Activated CD8-positive, alpha-beta memory T cell treated with anti-CD3 and anti-CD28 coated beads, Interleukin-2, amount 50 U/mL, for 48 hours (primary cell): ENCODE measurements around the gene STAG1.
"Not testable (repeated sequence)": the region's sequence is repeated elsewhere in the genome, so short reads cannot be mapped to it uniquely, and the experiment has no call there.

Source experiments
- DNase-seq: peaks from one replicate; pipeline ENCODE4 v3.0.0-alpha.2; 2020

The STAG1 gene

DNA sequence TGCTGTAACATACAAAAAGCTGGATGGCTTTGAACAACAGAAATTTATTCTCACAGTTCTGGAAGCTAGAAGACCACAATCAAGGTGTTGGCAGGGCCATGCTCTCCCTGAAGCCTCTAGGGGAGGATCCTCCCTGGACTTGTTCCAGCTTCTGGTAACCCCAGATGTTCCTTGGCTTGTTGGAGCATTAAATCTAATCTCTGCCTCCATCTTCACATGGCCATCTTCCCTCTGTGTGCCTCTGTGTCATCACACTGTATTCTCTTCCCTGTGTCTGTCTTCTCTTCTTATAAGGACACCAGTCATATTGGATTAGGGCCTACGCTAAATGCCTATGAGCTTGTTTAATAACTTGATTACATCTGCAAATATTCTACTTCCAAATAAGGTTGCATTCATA, 109.5 kb downstream of the STAG1 start:
- no peak for DNase-seq

DNA sequence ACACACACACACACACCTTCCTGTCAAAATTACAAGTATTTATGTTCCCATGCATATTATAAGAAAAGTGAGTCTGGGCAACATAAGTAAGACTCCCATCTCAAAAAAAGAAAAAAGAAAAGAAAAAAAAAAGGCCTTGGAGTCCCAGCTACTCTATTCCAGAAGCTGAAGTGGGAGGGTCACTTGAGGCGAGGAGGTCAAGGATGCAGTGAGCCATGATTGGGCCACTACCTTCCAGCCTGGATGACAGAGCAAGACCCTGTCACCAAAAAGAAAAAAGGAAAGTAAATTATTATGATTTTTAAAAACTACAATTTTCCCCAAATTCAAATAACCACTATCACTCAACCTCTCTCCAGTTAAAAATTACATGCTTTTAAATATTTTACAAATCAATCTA, 113.1 kb downstream of the STAG1 start:
- DNase-seq = no peak

DNA sequence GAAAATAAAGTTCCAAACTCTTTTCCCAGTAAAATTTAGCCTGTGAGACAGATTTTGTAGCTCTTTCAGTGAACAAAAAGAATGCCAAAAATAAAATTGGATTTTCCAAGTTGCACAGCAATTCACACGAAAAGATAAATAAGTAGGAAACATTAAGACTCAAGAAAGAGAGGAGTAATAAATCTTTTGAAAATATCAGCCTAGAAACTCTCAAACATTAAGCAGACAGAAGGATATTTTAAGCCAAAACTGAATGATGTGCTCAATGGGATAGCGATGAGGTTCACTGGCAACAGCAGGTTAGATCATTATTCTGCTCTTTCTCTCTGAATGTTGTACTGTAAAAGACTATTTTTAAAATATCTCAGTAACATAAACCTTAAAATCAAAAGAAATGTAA, 115.0 kb downstream of the STAG1 start:
- DNase-seq = no peak

DNA sequence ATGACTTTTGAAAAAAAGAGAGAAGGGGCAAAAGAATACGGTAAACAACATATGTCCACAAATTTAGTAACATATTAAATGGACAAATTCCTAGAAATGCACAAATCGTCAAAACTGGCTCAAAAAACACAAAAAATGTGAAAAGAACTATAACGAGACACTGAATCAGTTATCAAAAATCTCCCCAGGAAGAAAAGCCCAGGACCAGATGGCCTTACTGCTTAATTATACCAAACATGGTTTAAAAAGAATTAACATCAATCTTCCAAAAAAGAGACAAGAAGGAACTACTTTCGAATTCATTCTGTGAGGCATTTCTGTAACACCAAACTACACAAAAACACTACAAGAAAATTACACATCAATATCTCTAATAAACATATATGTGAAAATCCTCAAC, 117.4 kb downstream of the STAG1 start:
- no peak for DNase-seq

DNA sequence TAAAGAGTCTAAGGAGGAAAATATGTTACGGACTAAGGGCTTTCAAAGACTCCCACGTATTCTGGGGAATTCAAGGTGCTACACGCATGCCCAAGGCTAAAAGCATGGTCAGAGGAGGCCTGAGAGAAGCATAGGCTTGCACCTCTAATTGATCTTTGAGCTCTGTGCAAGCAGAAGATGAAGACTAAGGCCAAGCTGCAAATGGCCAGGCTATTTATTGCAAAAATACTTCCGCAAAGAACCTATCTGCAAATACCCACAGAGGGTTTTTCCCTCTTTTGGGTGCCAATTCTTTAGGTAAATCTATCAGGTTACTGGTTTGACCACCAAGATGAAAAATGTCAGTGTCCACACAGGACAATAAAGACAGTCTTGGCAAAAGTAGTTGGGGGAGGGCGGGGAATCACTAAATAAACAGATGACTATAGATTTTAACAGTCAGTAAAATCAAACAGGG, 119.5 kb downstream of the STAG1 start:
- DNase-seq = no peak

DNA sequence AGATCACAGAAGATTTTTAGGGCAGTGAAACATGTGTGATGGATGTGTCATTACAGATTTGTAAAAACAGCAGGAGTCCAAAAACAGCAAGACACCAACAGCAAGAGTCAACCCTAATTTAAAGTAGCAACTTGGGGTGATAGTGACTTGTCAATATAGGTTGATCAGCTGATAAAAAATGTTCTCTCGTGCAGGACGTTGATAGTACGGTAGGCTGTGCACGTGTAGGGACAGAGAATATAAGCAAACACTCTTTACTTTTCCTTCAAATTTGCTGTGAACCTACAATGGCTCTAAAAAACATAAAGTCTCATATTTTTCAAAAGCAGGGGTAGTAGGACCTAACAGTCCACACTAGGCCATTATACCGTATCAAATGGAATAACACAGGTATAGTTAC, 120.8 kb downstream of the STAG1 start:
- DNase-seq = no peak

DNA sequence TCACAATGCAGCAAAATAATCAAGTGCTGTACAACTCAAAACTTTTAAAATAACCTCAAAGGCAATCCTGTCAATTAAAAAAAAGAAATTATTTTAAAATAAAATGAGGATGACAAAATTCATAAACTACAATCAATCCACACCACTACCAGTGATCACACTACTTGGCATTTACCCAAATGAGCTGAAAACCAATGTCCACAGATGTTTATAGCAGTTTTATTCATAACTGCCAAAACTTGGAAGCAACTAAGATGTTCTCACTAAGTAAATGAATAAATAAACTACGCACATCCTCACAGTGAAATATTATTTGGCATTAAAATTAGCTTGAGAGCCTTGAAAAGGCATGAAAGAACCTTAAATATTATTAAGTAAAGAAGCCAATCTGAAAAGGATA, 121.3 kb downstream of the STAG1 start:
- DNase-seq = no peak

DNA sequence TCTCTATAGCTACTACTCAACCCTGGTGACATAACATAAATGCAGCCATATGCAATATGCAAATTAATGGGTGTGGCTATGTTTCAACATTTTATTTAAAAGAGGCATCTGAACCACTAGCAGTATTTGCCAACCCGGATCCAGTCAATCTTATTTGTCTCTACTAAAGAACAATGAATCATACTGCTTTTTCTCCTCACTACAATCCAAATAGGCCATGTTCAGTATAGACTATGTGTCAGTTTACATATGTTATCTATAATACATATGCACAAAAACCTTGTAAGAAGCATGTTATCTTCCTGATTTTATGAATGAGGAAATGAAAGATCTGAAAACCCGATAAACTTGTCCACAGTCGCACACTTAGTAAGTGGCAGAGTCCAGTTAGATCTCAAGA, 125.7 kb downstream of the STAG1 start:
- DNase-seq = no peak

DNA sequence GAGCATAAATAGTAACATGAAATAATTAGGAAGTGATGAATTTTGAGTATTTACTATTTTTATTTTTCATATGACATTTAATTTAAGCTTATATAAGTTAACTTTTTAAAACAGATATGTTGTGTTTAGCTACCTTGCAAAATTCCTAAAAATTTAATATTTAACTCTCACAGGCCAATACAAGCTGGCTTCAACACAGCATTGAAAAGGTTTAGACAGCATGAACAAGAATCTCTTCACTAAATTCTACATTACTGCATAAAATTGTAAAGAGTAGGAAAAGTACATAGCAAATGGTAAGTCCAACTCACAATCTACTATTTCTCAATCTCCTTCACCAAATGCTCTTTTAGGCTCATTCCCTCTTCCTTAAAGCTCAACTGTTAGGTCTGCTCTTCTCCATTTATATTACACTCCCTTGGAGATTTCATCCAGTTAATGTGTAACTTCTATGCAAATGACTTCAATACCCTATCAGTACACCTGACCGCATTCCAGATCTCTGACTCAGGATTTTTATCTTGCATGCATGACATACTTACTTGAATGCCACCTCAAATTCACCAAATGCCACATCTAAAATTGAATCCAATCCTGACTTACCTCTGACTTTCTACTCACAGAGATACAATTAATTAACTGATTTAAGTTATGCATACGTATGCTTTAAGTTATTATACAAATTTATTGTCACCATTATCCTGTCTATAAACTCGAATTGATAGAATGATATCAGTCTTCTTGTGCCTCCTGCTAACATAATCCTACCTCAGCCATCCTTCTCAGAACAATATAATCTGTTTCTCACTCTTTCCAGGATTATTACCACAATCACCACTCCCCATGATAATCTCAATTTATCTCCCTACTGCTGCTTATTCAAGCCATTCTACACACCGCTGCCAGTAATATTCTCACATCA, 127.0 kb downstream of the STAG1 start:
- DNase-seq = no peak

DNA sequence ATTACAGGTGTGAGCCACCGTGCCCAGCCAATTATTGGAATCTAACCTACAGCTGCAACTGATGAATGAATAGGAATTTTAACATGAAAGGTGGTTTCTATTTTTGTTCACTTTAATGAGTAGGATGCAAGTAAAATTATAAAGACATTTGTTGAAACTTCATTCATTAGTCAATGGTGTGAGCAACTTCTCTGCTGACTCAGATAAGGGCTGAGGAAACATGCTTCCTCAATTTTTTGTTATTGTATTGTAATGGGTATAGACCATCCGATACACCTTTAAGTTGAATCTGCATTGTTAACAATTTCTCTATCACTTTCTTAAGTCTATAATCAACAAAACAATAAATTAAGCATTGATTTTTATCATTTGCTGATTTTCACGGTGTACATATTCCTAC, 127.8 kb downstream of the STAG1 start:
- DNase-seq = no peak

DNA sequence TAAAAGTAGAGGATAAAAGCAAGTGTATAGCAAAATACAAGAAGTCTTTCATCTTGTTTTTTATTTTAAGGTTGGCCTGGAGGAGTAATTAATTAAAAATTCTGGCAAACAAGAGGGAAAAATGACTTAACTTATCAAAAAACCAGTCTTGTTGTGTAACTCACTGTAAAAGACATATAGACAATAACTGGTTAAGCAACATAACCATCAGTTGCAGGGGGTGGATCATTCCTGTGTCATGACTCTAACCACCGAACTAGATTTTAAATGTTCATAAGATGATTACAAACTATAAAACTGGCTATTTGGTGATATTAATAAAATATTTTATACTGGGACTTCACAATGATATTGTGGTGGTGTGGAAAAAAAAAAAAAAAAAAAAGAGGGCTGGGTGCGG, 130.6 kb downstream of the STAG1 start:
- DNase-seq = no peak

DNA sequence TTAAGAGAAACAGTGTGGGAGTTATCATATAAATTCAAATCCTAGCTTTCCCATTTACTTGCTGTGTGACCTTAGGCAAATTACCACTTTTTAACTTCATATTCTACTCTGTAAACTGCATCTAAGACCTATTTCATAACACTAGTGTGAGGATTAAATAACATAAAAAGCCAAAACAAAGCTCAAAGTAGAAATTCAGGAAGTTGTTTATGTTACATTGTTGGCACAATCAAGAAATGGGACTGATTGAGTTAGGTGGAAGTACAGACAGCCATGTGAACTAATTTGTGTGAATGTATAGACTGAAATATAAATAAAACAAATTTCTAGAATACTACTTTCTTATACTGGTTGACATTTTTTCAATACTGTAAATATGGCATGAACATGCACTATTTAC, 131.7 kb downstream of the STAG1 start:
- no peak for DNase-seq

DNA sequence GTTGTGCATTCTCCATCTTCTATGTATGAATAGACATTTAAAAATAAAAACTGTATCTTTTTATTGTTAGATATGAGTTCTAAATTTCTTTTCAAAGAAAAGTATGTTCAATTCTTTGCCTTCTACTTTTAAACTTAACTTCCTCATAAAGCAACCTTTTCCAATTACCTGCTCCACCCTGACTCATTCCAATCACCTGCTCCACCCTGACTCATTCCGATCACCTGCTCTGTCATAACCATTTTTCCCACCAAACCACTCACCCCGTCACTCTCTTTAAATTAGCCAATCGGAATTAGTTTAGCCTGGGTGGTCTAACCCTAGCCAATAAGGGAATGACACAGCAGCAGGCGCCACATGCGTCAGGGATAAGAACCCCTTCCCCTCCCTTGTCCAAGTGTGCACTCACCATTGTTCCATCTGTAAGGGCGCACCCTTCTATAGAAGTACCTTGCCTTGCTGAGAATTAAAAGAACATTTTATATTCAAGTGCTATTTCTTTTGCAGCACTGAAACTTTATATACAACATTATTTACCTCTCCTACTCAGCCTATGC, 134.1 kb downstream of the STAG1 start:
- not testable (repeated sequence) for DNase-seq

DNA sequence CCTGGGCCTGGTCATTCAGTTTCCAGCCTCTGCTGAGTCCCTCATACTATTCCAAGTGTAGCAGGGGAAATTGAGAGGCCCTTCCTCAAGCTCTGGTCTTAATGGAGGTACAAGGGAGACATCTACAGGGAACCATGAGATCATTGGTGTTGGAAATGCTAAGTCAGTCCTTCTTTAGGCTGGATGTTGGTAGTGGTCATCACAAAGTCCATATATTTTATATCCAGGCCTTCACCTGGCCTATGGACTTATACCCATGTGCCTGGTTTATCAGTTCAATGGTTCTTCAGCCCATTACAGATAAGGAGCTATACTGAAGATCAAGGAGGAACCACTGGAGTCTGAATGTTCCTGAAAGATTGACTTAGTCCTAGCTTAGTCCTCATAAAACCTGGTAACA, 135.0 kb downstream of the STAG1 start:
- no peak for DNase-seq

DNA sequence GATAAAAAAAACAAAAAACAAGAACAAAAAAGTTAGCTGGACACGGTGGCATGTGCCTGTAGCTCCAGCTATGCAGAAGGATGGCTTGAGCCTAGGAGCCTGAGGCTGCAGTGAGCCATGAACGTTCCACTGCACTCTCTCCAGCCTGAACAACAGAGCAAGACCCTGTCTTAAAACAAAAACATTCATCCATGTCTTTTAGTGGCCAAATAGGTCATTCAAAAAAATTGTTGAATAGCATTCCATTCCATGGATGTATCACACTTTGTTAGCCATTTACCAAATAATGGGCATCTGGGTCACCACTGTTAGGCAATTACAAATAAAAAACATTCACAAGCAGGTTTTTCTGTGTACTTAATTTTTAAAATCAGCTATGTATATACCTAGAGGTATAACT, 139.7 kb downstream of the STAG1 start:
- no peak for DNase-seq

DNA sequence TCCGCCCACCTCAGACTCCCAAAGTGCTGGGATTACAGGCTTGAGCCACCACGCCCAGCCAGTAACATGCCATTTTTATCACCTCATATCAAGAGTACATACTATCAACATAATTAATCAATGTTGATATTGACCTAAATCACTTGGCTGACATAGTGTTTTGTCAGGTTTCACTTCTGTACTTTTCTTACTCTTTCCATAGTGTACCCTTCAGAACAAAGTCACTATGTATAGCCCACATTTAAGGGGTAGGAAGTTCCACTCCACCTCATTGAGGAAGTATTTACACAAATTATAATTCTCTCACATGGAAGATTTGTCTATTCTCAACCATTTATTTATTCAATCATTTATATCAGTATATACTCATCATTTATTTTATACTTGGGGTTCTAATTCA, 145.2 kb downstream of the STAG1 start:
- DNase-seq = no peak

DNA sequence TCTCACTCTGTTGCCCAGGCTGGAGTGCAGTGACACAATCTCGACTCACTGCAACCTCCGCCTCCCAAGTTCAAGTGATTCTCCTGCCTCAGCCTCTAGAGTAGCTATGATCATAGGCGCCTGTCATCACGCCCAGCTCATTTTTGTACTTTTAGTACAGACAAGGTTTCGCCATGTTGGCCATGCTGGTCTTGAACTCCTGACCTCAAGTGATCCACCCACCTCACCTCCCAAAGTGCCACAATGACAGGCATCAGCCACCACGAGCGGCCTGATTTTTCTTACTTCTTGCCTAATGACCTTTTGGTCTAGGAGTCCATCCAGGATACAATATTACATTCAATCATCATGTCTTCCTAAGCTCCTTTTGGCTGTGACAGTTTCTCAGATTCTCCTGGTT, 146.0 kb downstream of the STAG1 start:
- not testable (repeated sequence) for DNase-seq

DNA sequence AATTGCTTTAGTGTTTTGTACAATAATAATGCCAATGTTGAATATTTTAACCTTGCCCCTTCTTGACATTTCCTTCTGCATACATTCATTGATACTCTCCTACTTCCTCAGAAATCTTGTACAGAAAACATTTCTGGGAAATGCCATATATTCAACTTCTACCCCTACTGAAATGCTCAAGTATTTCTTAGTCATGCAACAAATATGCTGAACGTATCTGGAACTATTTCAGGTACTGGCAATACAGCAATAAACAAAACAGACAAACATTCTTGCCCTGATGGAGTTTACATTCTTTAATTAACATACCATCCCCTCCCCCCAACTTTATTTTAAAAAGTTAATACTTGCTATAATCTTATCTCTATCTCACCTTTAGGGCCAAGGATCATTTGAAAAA, 147.2 kb downstream of the STAG1 start:
- DNase-seq = no peak

DNA sequence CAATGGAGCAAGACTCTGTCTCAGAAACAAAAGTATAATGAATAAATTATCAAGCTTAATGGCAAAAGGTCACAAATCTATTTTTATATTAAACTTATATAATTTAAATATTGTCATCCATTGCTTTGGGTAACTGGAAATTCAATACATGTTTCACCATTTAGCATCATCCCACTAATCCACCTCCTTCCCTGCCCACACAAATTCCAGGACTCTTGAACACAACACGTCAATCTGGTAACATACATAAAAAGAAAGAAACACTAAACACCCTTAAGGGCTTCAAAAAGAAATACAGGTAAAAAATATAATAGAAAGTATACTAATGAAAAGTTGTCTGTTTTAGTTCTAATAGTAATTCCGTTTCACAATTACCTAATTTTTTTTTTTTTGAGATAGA, 149.4 kb downstream of the STAG1 start:
- DNase-seq = no peak

DNA sequence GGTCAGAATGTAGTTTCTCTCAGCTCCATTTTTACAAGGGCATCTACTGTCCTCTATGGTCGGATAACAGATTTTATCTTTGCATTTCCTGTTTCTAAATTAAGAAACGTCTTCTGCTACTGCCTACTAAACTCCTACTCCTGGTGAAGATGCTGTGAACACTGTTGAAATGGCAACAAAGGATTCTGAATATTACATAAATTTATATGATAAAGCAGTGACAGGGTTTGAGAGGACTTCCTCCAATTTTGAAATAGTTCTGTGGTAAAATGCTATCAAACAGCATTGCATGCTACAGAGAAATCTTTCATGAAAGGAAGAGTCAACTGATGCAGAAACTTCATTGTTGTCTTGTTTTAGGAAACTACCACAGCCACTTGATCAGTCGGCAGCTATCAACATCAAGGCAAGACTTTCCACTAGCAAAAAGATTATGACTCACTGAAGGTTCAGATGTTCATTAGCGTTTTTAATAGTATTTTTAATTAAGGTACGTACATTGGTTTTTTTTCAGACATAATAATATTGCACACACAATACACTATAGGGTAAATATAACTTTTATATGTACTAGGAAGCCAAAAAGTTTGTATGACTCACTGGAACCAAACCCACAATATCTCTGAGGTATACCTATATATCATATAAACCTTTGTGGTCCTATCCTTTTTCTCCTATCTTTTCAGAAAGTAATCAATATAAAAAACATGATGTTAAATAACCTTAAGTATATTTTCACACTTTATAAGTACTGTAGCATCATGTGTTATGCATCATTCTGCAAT, 156.1 kb downstream of the STAG1 start:
- DNase-seq = no peak

DNA sequence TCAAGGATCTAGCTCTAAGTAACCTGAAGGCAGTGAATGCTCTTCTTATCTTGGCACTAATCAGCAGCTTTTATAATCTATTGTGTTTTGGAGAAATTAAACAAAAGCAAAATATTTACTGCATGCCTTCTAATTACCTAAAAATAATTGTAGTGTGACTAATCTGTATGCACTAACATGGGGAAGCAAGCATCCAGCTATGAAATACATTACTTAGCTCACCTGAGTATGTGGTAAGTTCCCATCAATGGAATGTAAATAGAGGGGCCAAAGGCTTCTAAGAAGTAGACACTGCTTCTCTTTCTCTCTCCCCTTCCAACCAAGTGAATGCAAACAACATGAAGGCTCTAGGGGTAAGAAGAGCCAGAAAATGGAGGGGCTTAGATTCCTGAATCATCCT, 165.6 kb downstream of the STAG1 start:
- DNase-seq = no peak

DNA sequence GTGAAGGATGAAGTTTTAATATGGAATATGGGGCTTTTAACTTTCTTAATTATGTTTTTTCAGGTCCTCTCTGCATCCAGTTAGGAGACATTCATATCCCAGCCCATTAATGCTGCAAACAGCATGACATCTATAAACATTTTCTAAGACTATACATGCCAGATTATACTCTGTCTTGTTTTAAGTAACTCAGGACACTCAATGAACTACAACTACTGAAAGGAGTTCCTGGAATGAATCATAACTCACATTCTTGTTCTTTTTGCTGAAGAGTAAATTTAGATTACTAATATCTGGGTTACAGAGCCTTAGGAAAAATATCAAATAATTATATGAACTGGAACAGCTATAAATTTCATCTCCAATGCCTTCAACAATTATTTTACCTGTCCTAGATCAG, 167.4 kb downstream of the STAG1 start:
- no peak for DNase-seq

DNA sequence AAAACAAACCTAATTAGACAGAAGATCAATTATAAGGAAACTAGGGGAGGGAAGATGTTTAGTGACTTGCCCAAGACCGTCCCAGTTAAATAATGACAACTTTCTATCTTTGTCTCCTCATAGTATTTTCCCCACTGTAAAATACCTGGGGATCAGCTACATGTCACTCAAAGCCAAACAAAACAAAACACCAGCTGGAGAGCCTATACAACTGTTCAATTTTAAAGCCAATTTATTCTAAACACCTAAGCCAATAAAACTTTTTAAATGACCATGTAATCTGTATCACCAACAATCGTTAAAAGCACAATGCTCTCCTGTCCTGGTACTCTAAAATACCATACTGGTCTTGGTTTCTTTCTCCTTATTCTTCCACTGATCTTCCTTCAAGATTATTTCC, 168.4 kb downstream of the STAG1 start:
- no peak for DNase-seq

DNA sequence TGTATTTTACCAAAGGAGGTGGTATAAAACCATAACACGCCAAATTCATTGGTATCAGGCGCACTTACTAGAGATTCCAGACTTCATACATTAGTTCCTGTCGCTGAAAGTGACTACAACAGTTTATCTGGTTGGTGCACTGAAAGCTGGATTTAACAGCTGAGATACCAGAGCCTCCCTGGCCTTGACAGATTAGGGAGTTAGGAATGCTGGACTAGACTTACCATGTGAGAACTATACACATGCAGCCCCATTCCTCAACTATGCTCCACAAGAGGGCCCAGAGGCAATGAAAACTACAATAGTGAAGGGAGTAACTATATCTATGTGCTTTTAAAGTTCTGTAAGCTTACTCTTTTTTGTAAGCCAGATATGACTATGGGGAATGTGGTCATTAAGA, 174.4 kb downstream of the STAG1 start:
- no peak for DNase-seq
